Hepatocyte (in vitro differentiated cells): ENCODE results near the gene PVALEF. TPM values are rescaled to one million over a fixed set of nuclear protein-coding genes. Genes with fewer than 3 reads are reported as not detected.

Source experiments
- DNase-seq: peaks from one replicate; pipeline ENCODE4 v3.0.0-alpha.2; 2016; ENCODE audit warnings: low spot score
- H2AFZ ChIP-seq: fragments of 200-600 bp; sonication (generic); 2 replicates; pipeline ENCODE4 v1.6.0; 2016; ENCODE audit warnings: antibody characterized with exemption, mild to moderate bottlenecking
- H3K27ac ChIP-seq: fragments of 200-600 bp; sonication (generic); 2 replicates; pipeline ENCODE4 v1.5.1; 2016; ENCODE audit warnings: mild to moderate bottlenecking
- H3K27me3 ChIP-seq: fragments of 200-600 bp; sonication (generic); 2 replicates; pipeline ENCODE4 v1.6.1; 2016
- H3K36me3 ChIP-seq: fragments of 200-600 bp; sonication (generic); replicated peaks from 2 replicates; pipeline ENCODE4 v1.5.1; 2016; ENCODE audit warnings: low read depth; ENCODE audit not compliant: insufficient read depth
- H3K4me1 ChIP-seq: fragments of 200-600 bp; sonication (generic); 2 replicates; pipeline ENCODE4 v1.5.1; 2016; ENCODE audit warnings: mild to moderate bottlenecking, moderate library complexity; ENCODE audit not compliant: insufficient read depth
- H3K4me2 ChIP-seq: fragments of 200-600 bp; sonication (generic); 2 replicates; pipeline ENCODE4 v1.6.0; 2016
- H3K4me3 ChIP-seq: fragments of 200-600 bp; sonication (generic); 2 replicates; pipeline ENCODE4 v1.5.1; 2016; ENCODE audit warnings: mild to moderate bottlenecking
- H3K79me2 ChIP-seq: fragments of 200-600 bp; sonication (generic); 2 replicates; pipeline ENCODE4 v1.6.0; 2017; ENCODE audit warnings: mild to moderate bottlenecking
- H3K9me2 ChIP-seq: fragments of 200-600 bp; sonication (generic); replicated peaks from 2 replicates; pipeline ENCODE4 v1.6.0; 2017; ENCODE audit warnings: mild to moderate bottlenecking; ENCODE audit not compliant: insufficient read depth
- H3K9me3 ChIP-seq: fragments of 200-600 bp; sonication (generic); 2 replicates; pipeline ENCODE4 v1.5.1; 2016; ENCODE audit warnings: low read depth, mild to moderate bottlenecking
- H4K20me1 ChIP-seq: fragments of 200-600 bp; sonication (generic); 2 replicates; pipeline ENCODE4 v1.6.0; 2016; ENCODE audit warnings: mild to moderate bottlenecking; ENCODE audit not compliant: insufficient read depth, poor library complexity, severe bottlenecking
- EZH2 ChIP-seq: fragments of 200-600 bp; sonication (generic); IDR thresholded peaks from 2 replicates; pipeline ENCODE4 v1.6.1; 2016; ENCODE audit warnings: antibody characterized with exemption, mild to moderate bottlenecking, borderline replicate concordance
- EZH2phosphoT487 ChIP-seq: fragments of 200-600 bp; sonication (generic); IDR thresholded peaks from one replicate; pipeline ENCODE4 v1.6.1; 2018; ENCODE audit warnings: antibody characterized with exemption, mild to moderate bottlenecking, low read depth, moderate library complexity; ENCODE audit not compliant: unreplicated experiment, severe bottlenecking
- WGBS: methylation state at CpG from one replicate; pipeline ENCODE4 v1.1.6; 2016; ENCODE audit warnings: low lambda C conversion rate; ENCODE audit errors: missing lambda C conversion rate; 5-methylcytosine and 5-hydroxymethylcytosine counted together
- polyA plus RNA-seq: library from polyadenylated mRNA; unstranded; fragments of >200 nt; fragmentation: Nextera tagmentation; extraction: Ambion mirVana; gene quantifications from 2 replicates; pipeline ENCODE4 v1.2.1, GENCODE V29; 2016
- total RNA-seq: library from RNA; depleted of rRNA; stranded (reverse); fragments of >200 nt; gene quantifications from 2 replicates; pipeline ENCODE4 v1.2.3, GENCODE V29; 2014
- TF ChIP-seq, protein P1 (sequence below): fragments of 200-600 bp; sonication (generic); IDR thresholded peaks from 2 replicates; pipeline ENCODE4 v1.5.1; 2016; ENCODE audit warnings: antibody characterized with exemption, mild to moderate bottlenecking; ENCODE audit not compliant: poor library complexity

PVALEF gene
- total and polyA plus RNA-seq, 2 experiments from 2014 or later, result 0.15 TPM; not detected in 1

DNA sequence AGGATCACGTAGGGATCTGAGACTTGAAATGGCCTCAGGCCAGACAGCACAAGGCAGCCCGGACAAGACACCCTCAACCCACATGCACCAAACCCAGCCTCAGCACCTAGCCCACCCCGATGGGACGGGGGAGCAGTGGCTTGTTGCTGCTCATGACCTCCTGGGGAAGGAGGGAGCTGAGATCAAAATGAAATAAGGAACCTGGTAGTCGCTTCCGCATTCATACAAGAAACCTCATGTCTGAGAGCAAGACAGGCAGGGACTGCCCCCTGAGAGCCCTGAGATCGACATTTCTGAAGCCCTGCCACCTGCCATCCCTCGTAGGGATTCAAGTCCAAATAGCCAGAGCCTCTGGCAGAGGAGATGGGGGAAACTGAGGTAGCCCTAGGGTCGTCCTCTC, 63.1 kb downstream of the PVALEF start:
- H3K9me2 ChIP-seq, result no peaks in the 10 kb centered on the region

DNA sequence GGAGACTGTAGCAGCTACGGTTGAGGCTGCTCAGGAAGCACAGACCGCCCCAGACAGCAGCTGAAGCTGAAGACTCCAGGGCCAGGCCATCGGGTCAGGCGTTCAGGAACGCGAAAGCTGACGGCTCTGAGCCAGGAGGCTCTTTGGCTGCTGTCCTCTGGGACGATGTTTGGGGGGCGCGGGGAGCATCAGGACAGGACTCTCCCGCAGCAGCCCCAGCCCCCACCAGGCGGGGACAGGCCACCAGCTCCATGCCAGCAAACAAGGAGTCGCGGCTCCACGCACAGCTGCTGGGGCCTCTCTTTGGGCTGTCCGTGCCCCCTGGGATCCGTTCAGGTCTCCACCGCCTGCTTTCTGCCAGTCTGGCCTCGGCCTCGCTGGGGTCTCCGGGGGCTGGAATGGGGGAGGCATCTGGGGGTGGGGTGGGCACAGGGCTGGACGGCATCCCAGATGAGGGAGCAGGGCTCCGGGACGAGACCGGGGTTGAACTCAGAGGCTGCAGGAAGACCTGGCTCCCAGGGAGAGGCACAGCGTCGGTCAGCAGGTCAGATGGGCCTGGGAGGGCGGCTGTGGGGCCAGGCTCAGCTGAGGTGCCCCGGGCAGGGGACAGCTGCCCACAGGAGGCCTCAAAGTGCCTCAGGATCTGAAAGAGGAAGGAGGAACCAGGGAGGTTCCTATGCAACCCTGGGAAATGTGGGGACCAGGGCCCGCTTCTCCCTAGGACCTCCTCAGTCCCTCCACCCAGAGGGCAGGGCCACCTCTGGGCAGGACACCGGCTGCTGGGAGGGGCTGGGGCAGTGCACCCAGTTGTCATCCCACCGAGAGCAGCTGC, 63.7 kb downstream of the PVALEF start:
- Histone ChIP-seq H3K27ac (no peak overlapping the region), H4K20me1 (no peaks in the 10 kb centered on the region), H3K4me1 (no peaks in the 10 kb centered on the region), H3K36me3 (no peaks in the 10 kb centered on the region), H3K9me3 (no peaks in the 10 kb centered on the region), H2AFZ (no peak overlapping the region), H3K27me3 (no peaks in the 10 kb centered on the region), H3K9me2 (no peaks in the 10 kb centered on the region), H3K4me2 (no peak overlapping the region), H3K4me3 (no peak overlapping the region), H3K79me2 (no peaks in the 10 kb centered on the region)
- no peak for DNase-seq
- WGBS, result 96% methylated on average over 25 of the region's 32 CpGs
- no peak for TF ChIP-seq EZH2
- TF ChIP-seq, protein P1, sequence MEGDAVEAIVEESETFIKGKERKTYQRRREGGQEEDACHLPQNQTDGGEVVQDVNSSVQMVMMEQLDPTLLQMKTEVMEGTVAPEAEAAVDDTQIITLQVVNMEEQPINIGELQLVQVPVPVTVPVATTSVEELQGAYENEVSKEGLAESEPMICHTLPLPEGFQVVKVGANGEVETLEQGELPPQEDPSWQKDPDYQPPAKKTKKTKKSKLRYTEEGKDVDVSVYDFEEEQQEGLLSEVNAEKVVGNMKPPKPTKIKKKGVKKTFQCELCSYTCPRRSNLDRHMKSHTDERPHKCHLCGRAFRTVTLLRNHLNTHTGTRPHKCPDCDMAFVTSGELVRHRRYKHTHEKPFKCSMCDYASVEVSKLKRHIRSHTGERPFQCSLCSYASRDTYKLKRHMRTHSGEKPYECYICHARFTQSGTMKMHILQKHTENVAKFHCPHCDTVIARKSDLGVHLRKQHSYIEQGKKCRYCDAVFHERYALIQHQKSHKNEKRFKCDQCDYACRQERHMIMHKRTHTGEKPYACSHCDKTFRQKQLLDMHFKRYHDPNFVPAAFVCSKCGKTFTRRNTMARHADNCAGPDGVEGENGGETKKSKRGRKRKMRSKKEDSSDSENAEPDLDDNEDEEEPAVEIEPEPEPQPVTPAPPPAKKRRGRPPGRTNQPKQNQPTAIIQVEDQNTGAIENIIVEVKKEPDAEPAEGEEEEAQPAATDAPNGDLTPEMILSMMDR, result no peak

More for the DNA sequence above, 63.1 kb downstream of the PVALEF start:
- Histone ChIP-seq H2AFZ (no peak overlapping the region), H3K4me1 (no peaks in the 10 kb centered on the region), H3K36me3 (no peaks in the 10 kb centered on the region), H3K79me2 (no peaks in the 10 kb centered on the region), H3K27me3 (no peaks in the 10 kb centered on the region), H3K9me3 (no peaks in the 10 kb centered on the region), H3K4me3 (no peak overlapping the region), H3K4me2 (no peak overlapping the region), H4K20me1 (no peaks in the 10 kb centered on the region), H3K27ac (no peak overlapping the region)
- TF ChIP-seq EZH2phosphoT487 (no peak), EZH2 (no peak)
- TF ChIP-seq, protein P1, result no peak
- 88% methylated on average over 9 of the region's 9 CpGs for WGBS
- no peak for DNase-seq

DNA sequence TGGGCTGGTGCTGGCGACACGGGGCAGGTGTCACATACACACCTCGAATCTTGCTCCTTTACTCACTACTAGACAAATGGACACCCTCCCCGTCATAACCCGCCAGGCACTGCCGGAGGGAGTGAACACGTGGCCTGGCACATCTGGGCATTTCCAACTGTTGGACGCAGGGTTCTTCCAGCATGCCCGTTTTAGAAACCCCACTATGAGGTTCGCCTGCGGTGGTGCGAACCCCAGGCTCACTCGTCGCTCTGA, 64.3 kb downstream of the PVALEF start:
- Histone ChIP-seq H3K36me3 (no peaks in the 10 kb centered on the region), H3K79me2 (no peaks in the 10 kb centered on the region), H3K4me1 (peaks cover under 1% of the 10 kb centered on the region), H3K27me3 (no peaks in the 10 kb centered on the region), H3K9me2 (no peaks in the 10 kb centered on the region), H3K4me2 (no peak overlapping the region), H2AFZ (no peak overlapping the region), H3K9me3 (no peaks in the 10 kb centered on the region), H3K27ac (no peak overlapping the region), H4K20me1 (no peaks in the 10 kb centered on the region), H3K4me3 (no peak overlapping the region)
- DNase-seq, result no peak
- 94% methylated on average over 14 of the region's 14 CpGs for WGBS
- TF ChIP-seq, protein P1, result no peak
- TF ChIP-seq EZH2phosphoT487 (no peak), EZH2 (no peak)
